BJ (cell line): ENCODE results near the gene PDLIM5. TPM values are rescaled to one million over a fixed set of nuclear protein-coding genes. Genes with fewer than 3 reads are reported as not detected.
A peak's percentile ranks its signal among the peaks of the same experiment; 100 is the strongest.

Experiments used
- CTCF ChIA-PET: fragments of 350-600 bp; formaldehyde crosslinking; extraction: SDS; loops from one replicate; lab custom pipeline; 2021; ENCODE audit warnings: antibody characterized with exemption, inconsistent platforms; lab: Yijun Ruan, JAX
- POLR2A ChIA-PET: fragments of 300-600 bp; sonication (Branson Sonifier 250); formaldehyde crosslinking; extraction: SDS; loops from one replicate; lab custom pipeline; 2021; ENCODE audit warnings: antibody characterized with exemption; lab: Charles Lee
- DNase-seq: peaks from one replicate; pipeline ENCODE4 v3.0.0-alpha.2; 2011; ENCODE audit warnings: low read depth
- H3K27me3 ChIP-seq: 2 replicates; pipeline ENCODE4 v1.6.0; 2011; ENCODE audit warnings: low read length; ENCODE audit not compliant: control insufficient read depth, insufficient read depth
- H3K36me3 ChIP-seq: 2 replicates; pipeline ENCODE4 v1.5.1; 2011; ENCODE audit warnings: low read length; ENCODE audit not compliant: control insufficient read depth, insufficient read depth
- H3K4me3 ChIP-seq: 2 replicates; pipeline ENCODE4 v1.5.1; 2011; ENCODE audit warnings: low read depth, mild to moderate bottlenecking, control low read depth, low read length
- polyA plus RNA-seq: library from polyadenylated mRNA; depleted of rRNA; stranded (reverse); fragments of >200 nt; gene quantifications from 2 replicates; pipeline ENCODE4 v1.2.3, GENCODE V29; 2011
- TF ChIP-seq, protein P1 (sequence below): IDR thresholded peaks from 2 replicates; pipeline ENCODE4 v1.5.1; 2011; ENCODE audit warnings: low read depth, mild to moderate bottlenecking, control low read depth, inconsistent platforms, low read length, moderate library complexity; ENCODE audit not compliant: insufficient read depth

The PDLIM5 gene
- polyA plus RNA-seq, 1 experiment: 353 TPM

- TF ChIP-seq, protein P1, sequence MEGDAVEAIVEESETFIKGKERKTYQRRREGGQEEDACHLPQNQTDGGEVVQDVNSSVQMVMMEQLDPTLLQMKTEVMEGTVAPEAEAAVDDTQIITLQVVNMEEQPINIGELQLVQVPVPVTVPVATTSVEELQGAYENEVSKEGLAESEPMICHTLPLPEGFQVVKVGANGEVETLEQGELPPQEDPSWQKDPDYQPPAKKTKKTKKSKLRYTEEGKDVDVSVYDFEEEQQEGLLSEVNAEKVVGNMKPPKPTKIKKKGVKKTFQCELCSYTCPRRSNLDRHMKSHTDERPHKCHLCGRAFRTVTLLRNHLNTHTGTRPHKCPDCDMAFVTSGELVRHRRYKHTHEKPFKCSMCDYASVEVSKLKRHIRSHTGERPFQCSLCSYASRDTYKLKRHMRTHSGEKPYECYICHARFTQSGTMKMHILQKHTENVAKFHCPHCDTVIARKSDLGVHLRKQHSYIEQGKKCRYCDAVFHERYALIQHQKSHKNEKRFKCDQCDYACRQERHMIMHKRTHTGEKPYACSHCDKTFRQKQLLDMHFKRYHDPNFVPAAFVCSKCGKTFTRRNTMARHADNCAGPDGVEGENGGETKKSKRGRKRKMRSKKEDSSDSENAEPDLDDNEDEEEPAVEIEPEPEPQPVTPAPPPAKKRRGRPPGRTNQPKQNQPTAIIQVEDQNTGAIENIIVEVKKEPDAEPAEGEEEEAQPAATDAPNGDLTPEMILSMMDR: no peak
- Histone ChIP-seq H3K36me3 (no peaks in the 10 kb centered on the region), H3K4me3 (no peak overlapping the region), H3K27me3 (no peaks in the 10 kb centered on the region)
- CTCF ChIA-PET: no interaction called here
- POLR2A ChIA-PET: no interaction called here
- DNase-seq: peak; percentile 82
Observed at GRCh38 chr4:94488670-94489069, 36.9 kb downstream of the PDLIM5 start.

GRCh38 chr4:94489098-94489497 lies 37.4 kb downstream of the PDLIM5 start:
- POLR2A ChIA-PET: no interaction called here
- H3K36me3 ChIP-seq: no peaks in the 10 kb centered on the region
- CTCF ChIA-PET: no interaction called here
- H3K27me3 ChIP-seq: no peaks in the 10 kb centered on the region
- TF ChIP-seq, protein P1: no peak
- no peak overlapping the region for H3K4me3 ChIP-seq
- DNase-seq: no peak

DNA sequence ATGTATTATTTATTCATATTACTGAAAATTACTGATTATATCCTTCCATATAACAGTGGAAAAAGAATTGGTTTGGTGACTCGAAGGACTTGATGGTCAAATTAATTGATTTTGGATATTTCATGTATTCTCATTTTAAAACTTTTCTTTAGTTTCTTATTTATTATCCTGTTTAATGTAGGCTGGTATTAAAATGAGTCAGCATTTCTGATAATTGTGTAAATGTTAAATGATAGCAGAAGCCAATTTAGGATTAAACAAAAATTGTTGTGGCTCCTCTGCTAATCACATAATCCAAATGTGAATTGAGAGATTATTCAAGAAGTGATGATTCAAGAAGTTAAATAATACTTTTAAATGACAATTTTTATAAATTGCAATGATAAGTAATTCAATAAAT lies 38.7 kb downstream of the PDLIM5 start:
- Histone ChIP-seq H3K4me3 (no peak overlapping the region), H3K27me3 (no peaks in the 10 kb centered on the region), H3K36me3 (no peaks in the 10 kb centered on the region)
- ChIA-PET POLR2A (no interaction called here), CTCF (no interaction called here)
- TF ChIP-seq, protein P1: no peak
- DNase-seq: no peak

GRCh38 chr4:94491322-94491721 lies 39.6 kb downstream of the PDLIM5 start:
- DNase-seq: peak; percentile 46
- no peaks in the 10 kb centered on the region for H3K36me3 ChIP-seq
- no peak overlapping the region for H3K4me3 ChIP-seq
- TF ChIP-seq, protein P1: no peak
- ChIA-PET CTCF (no interaction called here), POLR2A (no interaction called here)
- no peaks in the 10 kb centered on the region for H3K27me3 ChIP-seq

DNA sequence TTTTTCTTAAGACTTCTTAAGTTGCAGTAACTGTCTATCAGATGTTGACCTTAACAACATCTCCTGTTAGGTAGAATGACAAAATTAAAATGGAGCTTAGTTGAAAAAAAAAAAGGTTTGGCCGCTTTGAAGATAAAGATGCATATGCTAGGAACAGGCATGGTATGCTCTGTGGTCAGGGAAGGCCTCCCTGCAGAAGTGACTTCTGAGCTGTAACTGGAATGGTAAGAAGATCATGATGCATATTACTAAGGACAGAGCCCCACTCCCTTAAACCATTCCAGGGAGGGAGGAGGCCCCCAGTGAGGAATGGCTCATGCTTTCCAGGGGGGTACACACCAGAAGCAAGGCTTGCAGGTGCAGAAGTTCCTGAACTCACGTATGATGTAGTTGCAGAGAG lies 43.7 kb downstream of the PDLIM5 start:
- DNase-seq: no peak
- TF ChIP-seq, protein P1: no peak
- ChIA-PET CTCF (no interaction called here), POLR2A (no interaction called here)
- no peaks in the 10 kb centered on the region for H3K36me3 ChIP-seq
- H3K27me3 ChIP-seq: no peaks in the 10 kb centered on the region
- no peak overlapping the region for H3K4me3 ChIP-seq
